Endometrial microvascular endothelial cells (primary cell): ENCODE measurements around the gene TMEM131L. TPM values are rescaled to one million over a fixed set of nuclear protein-coding genes. Genes with fewer than 3 reads are reported as not detected.

Experiments used
- in situ Hi-C: cut with HindIII; loops from 2 replicates; pipeline ENCODE4 v1.10.0; 2017; ENCODE audit warnings: low sequenced_read_pairs, low pct_unique_long_range_greater_than_20kb; ENCODE audit errors: inconsistent ontology term
- total RNA-seq: library from RNA; depleted of rRNA; stranded (reverse); fragments of >200 nt; gene quantifications from one replicate; pipeline ENCODE4 v1.2.3, GENCODE V29; 2015; ENCODE audit errors: inconsistent ontology term

The TMEM131L gene
- total RNA-seq, 1 donor from 2014 or later: 21.4 TPM

DNA sequence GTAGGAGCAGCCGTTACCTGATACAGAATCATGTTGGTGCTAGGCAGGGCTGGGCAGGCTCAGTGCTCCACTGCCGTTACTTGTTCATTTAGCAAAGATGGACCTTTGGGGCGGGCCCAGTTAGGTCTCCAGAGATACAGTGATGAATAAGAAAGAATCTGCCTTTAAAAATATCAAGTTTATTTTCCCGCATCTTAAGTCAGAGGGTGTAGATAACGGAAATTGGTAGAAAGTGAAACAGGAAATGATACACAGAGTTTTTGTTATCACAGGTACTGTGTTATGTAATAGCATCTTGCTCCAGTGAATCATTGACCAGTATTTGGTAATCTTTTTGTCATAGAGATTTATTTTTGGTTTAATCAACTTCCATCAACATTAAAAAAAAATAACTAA is 5.5 kb downstream of the TMEM131L start:
- in situ Hi-C loops: no loop called here

DNA sequence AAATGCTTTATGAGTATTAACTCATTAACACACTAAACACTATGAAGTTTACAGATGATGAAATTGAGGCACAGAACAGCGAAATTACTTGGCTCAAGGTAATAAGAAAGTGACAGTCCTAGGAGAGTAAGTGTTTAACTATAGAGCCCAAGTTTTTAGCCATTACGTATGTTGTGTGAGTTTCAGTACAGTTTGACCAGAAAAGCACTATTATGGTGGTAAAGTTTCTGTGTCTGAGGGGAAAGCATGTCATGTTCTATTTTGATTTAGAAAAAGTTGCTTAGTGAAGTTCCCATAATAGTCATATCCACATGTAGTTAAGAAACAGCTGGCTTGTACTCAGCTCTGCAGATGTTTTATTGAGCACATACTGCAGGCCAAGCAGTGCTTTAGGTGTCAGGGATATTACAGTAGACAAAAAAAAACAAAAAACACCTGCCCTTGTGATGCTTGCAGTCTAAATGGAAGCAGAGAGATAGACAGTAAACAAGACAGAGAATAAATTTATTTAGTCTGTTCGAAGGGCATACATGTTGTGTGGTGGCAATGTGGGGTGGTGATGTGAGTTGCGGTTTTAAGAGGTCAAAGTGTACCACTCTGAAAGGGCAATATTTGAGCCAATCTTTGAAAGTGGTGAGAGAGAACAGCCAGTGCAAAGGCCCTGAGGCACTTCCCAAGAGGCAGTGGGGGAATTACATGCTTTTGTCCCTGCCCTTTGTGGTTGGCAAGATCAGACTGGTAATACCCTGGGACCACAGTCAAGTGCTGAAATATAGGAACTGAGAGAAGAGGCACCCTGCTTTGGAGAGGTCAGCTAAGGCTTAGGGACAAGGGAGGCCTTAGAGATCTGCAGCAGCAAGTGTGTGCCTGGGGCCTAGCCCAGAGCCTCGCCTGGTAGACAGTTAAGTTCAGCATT is 6.2 kb downstream of the TMEM131L start:
- in situ Hi-C loops: no loop called here

DNA sequence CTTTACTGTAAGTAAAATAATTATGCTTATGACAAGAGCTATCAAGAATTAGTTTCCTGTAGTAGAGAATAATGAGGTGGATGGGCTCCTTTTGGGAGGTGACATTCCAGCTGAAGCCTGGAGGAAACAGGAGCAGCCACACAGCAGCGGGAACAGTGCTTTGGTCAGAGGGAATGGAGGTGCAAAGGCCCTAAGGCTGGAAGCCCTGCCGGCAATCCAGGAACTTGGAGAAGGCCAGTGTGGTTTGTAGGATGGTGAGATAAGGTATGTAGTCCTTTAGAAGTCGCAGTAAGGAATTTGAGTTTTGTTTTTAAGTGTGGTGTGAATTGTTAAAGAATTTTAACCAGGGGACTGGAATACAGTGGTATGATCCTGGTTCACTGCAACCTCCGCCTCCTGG is 8.1 kb downstream of the TMEM131L start:
- in situ Hi-C loops: no loop called here

DNA sequence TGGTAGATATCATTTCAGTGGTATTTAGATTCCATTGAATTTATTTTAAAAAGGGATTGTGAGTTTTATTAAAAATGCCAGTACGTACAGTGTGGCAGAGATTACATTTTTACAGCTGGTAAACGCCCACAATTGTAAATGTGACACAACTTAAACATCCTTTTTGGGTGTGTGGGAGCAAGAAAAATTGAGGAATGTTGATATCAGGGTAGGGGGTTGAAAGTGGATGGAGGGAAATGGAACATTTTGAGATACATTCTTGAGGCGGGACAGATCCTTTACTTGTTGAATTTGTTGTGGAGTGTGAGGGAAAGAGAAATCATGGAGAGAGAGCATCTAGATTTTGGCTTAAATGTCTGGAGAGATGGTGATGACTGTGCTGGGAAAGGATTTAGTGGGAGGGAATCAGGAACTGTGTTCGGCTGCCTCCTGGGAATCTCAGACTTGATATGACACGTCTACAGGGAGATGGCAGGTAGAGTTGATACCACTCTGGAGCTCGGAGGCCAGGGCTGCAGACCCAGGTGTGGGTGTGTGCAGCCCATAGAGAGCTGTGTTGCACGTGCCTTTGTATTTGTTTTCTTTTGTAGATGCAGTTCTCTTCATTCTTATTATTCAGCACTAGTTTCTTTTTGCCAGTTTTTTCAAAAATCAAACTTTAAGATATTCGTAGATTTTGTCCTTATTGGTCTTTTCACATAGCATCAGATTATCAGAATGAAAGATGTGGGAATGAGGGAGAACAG is 10.8 kb downstream of the TMEM131L start:
- in situ Hi-C loops: no loop called here

DNA sequence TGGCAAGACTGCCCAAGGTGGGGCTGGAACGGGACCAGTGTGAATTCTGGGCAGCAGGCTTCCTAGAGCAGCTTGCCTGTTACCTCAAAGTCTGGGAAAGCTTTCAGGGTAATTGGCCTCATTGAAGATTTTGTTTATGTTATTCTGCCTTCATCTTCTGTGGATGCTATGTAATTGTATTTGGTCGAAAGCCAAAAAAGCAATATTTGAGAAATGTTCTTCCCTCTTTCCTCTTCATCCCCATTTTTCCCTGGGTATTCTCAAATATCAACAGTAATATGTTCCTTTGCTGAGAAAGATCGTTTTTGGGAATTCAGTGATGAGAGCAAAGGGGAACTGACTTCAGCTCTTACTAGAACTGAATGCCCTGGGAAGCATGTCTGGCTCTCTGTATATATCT is 12.9 kb downstream of the TMEM131L start:
- in situ Hi-C loops: no loop called here

DNA sequence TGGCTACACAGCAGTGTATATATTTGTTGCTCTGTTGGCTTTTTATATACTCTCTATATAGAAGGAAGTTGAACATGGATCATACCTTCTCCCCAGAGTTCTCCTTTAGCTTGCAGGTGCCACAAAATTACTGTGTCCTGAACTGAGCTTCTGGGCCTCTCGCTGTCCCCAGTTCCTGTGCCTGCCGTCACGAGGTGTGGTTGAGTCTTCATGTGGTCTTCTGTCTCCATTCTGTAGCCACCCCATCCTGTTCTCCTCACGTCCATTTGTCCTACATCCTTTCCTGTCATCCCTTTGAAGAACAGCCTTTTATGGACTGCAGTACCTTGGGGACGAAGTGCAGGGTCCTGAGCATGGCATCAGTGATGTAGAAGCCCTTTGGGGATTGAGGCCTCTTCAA is 14.5 kb downstream of the TMEM131L start:
- in situ Hi-C loops: no loop called here

DNA sequence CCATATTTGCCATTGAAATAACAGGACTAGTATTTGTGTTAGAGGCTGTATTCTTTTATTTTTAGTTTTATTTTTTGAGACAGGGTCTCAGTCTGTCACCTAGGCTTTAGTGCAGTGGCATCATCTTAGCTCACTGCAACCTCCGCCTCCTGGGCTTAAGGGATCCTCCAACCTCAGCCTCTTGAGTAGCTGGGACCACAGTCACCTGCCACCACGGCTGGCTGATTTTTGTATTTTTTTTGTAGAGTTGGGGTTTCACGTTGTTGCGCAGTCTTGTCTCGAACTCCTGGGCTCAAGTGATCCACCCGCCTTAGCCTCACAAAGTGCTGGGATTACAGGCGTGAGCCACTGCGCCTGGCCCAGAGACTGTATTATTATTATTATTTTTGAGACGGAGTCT is 15.3 kb downstream of the TMEM131L start:
- in situ Hi-C loops: no loop called here

DNA sequence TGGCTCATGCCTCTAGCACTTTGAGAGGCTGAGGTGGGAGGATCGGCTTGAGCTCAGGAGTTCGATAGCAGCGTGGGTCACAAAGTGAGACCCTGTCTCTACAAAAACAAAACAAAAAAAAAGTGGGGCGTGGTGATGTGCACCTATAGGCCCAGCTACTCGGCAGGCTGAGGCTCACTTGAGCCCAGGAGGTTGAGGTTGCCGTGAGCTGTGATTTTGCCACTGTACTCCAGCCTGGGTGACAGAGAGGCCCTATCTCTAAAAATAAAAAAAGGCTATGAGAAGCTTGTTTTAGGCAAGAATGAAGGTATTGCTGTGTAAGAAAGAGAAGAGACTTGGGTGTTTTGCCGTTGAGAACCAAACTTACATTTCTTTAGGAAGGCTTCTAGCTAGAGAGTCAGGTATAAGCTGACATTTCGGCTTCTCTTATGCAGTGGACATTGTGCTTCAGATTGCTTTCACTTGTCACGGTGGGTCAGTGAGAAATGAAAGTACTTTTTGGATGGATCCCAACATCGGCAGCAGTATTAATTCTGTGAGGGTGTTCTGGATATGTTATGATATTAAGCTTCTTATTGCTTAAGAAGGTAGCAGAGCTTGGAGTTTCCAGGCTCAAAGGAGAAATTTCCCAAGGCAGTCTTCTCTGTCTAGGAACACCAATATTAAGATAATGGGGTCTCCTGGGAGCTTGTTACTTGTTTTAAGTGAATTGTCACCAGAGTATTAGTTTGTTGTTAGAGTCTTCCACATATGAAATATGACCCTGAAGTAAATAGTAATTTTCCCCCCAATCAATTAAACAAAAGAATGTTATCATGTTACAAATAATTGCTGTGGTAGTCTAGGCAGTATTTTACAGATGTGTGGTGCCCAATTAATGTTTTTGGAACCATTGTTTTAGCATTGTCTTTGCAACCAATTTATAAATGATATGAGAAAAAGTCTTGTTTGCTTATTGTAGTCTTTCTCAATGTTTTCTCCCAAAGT is 17.6 kb downstream of the TMEM131L start:
- in situ Hi-C loops: no loop called here

DNA sequence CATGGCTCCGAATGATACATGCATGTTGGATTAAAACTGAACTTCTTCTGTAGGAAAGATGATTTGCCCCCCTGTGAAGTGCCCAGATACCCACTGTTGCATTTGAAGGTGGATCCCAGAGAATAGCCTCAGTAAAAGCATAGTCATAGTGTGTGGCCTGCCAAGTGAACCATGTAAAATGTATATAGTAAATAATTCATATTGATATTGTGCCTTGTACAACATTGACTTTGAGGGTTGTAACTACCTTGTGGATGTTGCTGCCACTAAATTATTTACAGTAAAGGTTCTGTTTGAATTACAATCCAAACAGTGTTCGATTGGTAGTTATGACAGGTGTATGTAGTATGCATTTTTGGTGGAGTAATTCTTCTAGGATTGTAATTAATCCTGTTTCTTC is 19.2 kb downstream of the TMEM131L start:
- in situ Hi-C loops: no loop called here

DNA sequence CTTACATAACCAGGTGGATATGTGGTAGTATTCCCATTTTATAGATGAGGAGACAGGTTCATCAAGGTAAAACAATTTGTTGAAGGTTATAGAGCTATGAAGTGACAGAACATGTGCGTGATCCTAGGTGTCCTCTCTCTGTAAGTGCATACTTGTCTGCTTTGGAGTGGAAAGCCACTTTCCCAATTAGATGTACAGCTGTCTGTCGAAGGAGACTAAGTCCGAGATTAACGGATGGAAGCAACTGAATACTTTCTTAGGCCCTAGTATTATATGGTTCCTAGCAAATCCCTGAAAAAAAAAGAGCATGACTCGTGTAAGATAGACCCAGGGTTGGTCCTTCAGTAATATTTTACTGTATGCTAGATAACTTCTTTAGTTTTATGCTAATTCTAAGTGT is 19.7 kb downstream of the TMEM131L start:
- in situ Hi-C loops: no loop called here

DNA sequence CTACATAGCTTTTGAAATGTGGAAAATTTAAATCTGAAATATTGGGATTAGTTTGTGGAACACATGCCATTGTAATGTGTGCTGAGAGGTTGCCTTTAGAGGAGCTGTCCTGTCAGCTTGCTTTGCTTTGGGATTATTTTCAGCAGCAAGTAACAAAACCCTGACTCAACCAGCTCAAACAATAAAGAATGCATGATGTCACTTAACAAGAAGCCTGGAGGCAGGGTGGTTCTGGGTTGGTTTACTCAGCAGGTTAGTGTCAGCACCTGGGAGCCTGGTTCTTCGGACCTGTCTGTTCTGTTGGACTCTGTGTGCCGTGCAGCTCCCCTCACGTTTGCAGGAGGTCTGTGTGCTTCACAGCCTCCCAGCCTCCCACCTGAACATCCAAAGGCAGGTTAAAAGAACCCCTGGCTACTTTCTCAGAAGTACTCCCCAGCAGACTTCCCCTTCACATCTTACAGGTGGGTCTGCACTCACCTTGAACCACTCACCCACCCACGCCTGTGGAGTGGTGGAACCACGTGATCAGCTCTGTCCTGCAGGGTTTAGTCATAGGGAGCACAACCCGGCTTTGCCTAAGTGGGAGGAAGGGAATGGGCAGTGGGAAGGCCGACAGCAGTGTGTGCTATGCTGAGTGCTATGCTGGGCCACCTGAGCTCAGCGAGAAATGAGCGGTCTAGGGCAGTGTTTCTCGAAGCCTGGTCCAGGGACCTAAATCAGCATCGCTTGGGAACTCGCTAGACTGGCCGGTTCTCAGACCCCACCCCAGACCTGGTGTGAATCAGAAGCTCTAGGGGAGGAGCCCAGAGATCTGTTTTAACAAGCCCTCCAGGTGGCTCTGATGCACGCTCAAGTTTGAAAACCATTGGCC is 20.4 kb downstream of the TMEM131L start:
- in situ Hi-C loops: no loop called here

DNA sequence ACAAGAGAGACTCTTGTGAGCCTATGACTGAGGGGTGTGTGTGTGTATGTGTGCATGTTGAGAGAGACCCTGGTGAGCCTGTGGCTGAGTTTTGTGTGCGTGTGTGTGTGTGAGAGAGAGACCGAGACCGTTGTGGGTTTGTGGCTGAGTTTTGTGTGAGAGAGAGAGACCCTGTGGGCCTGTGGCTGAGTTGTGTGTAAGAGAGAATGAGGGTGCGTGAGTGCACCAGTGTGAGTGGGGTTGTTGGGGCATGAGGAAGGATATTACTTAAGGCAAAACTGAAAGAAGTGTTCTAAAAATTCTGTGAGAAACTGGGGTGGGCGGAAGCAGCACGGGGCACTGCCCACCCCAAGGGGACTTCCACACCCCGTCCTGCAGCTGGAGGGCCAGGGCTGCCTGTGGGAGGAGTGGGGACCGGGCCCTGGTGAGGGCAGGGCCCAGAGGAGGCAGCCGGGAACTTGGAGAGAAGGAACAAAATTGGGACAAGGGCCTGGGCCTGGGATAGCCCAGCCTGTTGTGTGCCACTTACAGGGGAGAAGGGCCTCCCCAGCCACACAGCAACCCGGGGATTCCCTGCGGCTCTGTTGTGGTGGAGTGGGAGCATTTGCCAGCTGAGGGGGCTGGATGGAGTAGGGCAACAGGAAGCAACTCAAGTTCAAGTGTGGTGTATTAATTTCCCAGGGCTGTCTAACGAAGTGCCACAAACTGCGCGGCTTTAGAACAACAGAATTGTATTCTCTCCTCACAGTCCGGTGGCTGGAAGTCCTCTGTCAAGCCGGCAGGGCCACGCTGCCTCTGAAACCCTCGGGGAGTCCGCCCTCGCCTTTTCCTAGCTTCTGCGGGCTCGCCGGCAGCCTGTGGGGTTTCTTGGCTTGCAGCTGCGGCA is 22.1 kb downstream of the TMEM131L start:
- in situ Hi-C loops: no loop called here

DNA sequence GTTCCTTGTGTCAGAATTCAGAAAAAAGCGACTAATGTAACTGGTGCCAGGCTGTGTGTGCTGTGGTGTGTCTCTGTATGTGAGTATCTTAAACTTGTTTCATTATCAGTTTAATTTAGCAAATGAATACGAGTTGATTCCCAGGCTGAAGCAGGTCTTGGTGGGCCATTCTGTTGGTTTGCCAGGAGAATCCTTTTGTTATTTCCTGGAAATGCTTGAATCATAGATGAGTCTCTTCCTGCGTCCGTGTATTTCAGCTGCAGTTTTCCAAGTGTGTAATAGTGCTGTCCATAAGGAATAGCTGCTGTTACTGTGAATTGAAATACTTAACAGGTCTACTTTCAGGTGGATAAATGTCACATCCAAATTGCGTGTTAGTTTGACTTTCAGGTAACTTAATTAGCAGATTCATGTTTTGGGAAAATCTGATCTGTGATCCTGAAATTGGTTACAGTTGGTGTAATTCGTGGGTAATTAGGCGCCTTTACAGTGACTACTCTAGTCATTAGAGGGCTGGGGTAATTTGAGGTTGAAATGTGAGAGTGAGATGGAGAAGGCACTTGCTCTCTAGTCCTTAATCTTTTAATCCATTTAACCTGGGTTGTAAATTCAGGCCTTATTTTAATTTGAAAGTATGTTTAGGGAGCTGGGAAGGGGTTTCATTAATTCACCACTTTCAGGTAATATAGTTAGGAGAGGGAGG is 23.8 kb downstream of the TMEM131L start:
- in situ Hi-C loops: no loop called here

DNA sequence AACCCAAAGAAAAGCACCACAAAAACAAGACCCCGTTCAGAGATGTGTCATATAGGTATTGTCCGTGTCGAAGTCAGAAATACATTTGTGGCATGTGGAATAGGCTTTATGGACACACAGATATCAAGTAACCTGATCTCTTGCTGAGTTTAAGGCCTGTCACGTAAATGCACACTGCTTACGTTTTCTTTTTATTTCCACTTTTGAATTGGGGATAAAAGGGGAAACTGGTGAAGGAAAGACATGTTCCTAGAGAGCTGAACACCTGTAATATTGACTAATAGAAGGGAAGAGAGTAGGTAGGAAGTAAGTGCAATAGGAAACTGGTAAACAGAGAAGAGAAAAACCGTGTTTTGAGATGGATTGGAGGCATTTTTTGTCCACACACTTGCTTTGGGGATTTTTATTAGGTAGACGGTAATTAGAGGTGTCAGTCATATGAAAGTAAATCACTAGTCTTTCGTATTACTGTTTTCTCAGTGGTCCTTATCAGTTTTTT is 24.9 kb downstream of the TMEM131L start:
- in situ Hi-C loops: no loop called here

DNA sequence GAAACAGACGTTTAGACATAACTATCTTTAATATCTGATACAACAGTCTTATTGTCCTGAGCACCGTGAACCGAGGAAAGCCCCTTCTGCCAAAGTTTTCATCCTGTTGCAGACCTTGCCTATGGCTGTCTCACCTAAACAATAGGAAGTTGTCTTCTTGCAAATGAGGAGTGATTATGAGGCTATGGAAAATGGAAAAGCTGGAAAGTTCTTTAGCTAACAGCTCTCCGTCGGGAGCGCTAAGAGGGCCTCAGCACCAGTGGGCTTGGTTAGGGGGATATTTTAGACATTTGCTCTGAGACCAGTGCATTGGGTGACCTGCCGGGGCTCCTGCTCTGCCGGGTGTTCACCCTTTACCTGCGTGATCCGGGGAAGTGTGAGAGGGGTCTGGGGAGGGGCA is 28.4 kb downstream of the TMEM131L start:
- in situ Hi-C loops: no loop called here

DNA sequence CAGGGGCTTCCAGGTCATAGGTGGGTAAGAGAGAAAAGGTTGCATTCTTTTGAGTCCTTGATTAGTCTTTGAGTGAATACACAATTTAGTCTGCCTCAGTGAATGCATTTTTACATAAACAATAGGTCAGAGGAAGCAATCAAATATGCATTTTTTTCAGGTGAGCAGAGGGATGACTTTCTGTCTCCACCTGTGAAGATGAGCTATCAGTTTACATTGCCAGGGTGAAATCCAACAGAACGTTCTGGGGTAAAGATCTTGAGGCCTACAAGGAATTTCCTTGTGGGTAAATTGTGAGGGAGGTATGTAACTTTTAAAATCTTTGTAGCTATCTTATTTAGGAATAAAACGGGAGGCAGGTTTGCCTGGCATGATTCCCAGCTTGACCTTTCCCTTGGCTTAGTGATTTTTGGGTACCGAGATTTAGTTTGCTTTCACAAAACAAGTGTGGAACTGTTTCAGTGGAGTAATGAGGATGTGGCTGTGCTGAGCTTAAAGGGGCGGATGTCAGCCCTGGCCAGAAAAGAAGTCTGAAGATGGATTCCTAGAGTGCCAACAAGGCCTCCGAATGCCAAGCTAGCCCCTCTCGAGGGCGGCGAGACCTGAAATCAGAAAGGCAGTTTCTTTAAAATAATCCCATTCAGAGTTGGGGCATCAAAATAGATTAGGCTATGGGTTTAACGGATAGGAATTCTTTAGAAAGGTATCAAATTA is 29.5 kb downstream of the TMEM131L start:
- in situ Hi-C loops: no loop called here
